ENCODE data around the gene ANTXR2. TPM values are rescaled to one million over a fixed set of nuclear protein-coding genes. Genes with fewer than 3 reads are reported as not detected.
"Not testable (repeated sequence)": the region's sequence is repeated elsewhere in the genome, so short reads cannot be mapped to it uniquely, and the experiment has no call there.

ANTXR2 gene
- total RNA-seq, 2 donors from 2014 or later, result 13.6 to 16.4 TPM

GRCh38 chr4:79893456-79893855 is 179.6 kb downstream of the ANTXR2 start:
- H3K4me1 Mint-ChIP-seq, result peaks cover 7% of the 10 kb centered on the region
- Histone ChIP-seq H3K9me3 (ENCODE audit: control insufficient read depth, low read length) (no peaks in the 10 kb centered on the region), H3K4me3 (ENCODE audit: low read length) (no peak overlapping the region), H3K4me1 (ENCODE audit: control insufficient read depth, insufficient read depth, low read length) (no peaks in the 10 kb centered on the region), H3K27me3 (ENCODE audit: control insufficient read depth, insufficient read depth, low read length, poor library complexity, severe bottlenecking) (no peaks in the 10 kb centered on the region), H3K9ac (ENCODE audit: extremely low read depth, low read length, poor library complexity, severe bottlenecking) (no peak overlapping the region), H3K27ac (ENCODE audit: low read depth, low read length) (no peak overlapping the region), H3K36me3 (ENCODE audit: control insufficient read depth, insufficient read depth, low read length) (no peaks in the 10 kb centered on the region)
- 89 to 100% methylated on average over 1 to 2 of the region's 2 CpGs for WGBS, 2 experiments (ENCODE audit: insufficient coverage in 1 of 2, insufficient read length in 1 of 2)
- TF ChIP-seq, protein P1, sequence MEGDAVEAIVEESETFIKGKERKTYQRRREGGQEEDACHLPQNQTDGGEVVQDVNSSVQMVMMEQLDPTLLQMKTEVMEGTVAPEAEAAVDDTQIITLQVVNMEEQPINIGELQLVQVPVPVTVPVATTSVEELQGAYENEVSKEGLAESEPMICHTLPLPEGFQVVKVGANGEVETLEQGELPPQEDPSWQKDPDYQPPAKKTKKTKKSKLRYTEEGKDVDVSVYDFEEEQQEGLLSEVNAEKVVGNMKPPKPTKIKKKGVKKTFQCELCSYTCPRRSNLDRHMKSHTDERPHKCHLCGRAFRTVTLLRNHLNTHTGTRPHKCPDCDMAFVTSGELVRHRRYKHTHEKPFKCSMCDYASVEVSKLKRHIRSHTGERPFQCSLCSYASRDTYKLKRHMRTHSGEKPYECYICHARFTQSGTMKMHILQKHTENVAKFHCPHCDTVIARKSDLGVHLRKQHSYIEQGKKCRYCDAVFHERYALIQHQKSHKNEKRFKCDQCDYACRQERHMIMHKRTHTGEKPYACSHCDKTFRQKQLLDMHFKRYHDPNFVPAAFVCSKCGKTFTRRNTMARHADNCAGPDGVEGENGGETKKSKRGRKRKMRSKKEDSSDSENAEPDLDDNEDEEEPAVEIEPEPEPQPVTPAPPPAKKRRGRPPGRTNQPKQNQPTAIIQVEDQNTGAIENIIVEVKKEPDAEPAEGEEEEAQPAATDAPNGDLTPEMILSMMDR (conservative IDR thresholded peaks at IDR 0.05), result no peak
- no peak overlapping the region for H3K27ac Mint-ChIP-seq
- H3K27me3 Mint-ChIP-seq (ENCODE audit: insufficient read depth), result no peaks in the 10 kb centered on the region
- H3K4me3 Mint-ChIP-seq, result no peak overlapping the region
- H3K36me3 Mint-ChIP-seq (ENCODE audit: low read depth), result no peaks in the 10 kb centered on the region
- no peak for DNase-seq
- no peaks in the 10 kb centered on the region for H3K9me3 Mint-ChIP-seq

DNA sequence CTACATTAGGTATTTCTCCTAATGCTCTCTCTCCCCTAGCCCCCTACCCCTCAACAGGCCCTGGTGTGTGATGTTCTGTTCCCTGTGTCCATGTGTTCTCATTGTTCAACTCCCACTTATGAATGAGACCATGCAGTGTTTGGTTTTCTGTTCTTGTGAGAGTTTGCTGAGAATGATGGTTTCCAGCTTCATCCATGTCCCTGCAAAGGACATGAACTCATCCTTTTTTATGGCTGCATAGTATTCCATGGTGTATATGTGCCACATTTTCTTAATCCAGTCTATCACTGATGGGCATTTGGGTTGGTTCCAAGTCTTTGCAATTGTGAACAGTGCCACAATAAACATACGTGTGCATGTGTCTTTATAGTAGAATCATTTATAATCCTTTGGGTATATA is 184.0 kb downstream of the ANTXR2 start:
- not testable (repeated sequence) for H3K36me3 Mint-ChIP-seq (ENCODE audit: low read depth); H3K27me3 Mint-ChIP-seq (ENCODE audit: insufficient read depth); H3K4me3 ChIP-seq (ENCODE audit: low read length); H3K36me3 ChIP-seq (ENCODE audit: control insufficient read depth, insufficient read depth, low read length); H3K9me3 Mint-ChIP-seq; H3K27ac ChIP-seq (ENCODE audit: low read depth, low read length); H3K4me1 ChIP-seq (ENCODE audit: control insufficient read depth, insufficient read depth, low read length); H3K4me3 Mint-ChIP-seq; DNase-seq; H3K9me3 ChIP-seq (ENCODE audit: control insufficient read depth, low read length); H3K27me3 ChIP-seq (ENCODE audit: control insufficient read depth, insufficient read depth, low read length, poor library complexity, severe bottlenecking); H3K9ac ChIP-seq (ENCODE audit: extremely low read depth, low read length, poor library complexity, severe bottlenecking); H3K27ac Mint-ChIP-seq; H3K4me1 Mint-ChIP-seq
- WGBS, 2 experiments (ENCODE audit: insufficient coverage in 1 of 2, insufficient read length in 1 of 2), result 89% methylated on average over 1 of the region's 1 CpG; no CpG with 5 or more reads in 1 of the 2 experiments

GRCh38 chr4:79886557-79886956 is 186.5 kb downstream of the ANTXR2 start:
- Histone ChIP-seq H3K4me1 (ENCODE audit: control insufficient read depth, insufficient read depth, low read length) (no peaks in the 10 kb centered on the region), H3K4me3 (ENCODE audit: low read length) (no peak overlapping the region)
- H3K9me3 Mint-ChIP-seq, result no peaks in the 10 kb centered on the region

More at GRCh38 chr4:79886557-79886956, 186.5 kb downstream of the ANTXR2 start:
- Histone ChIP-seq H3K27ac (ENCODE audit: low read depth, low read length) (no peak overlapping the region), H3K9me3 (ENCODE audit: control insufficient read depth, low read length) (no peaks in the 10 kb centered on the region), H3K36me3 (ENCODE audit: control insufficient read depth, insufficient read depth, low read length) (no peaks in the 10 kb centered on the region), H3K27me3 (ENCODE audit: control insufficient read depth, insufficient read depth, low read length, poor library complexity, severe bottlenecking) (no peaks in the 10 kb centered on the region), H3K9ac (ENCODE audit: extremely low read depth, low read length, poor library complexity, severe bottlenecking) (no peak overlapping the region)
- H3K27me3 Mint-ChIP-seq (ENCODE audit: insufficient read depth), result no peaks in the 10 kb centered on the region
- H3K27ac Mint-ChIP-seq, result no peak overlapping the region
- peaks cover 4% of the 10 kb centered on the region for H3K4me1 Mint-ChIP-seq
- DNase-seq, result no peak
- no peaks in the 10 kb centered on the region for H3K36me3 Mint-ChIP-seq (ENCODE audit: low read depth)
- TF ChIP-seq, protein P1 (conservative IDR thresholded peaks at IDR 0.05), result no peak
- no peak overlapping the region for H3K4me3 Mint-ChIP-seq
- WGBS, 2 experiments (ENCODE audit: insufficient coverage in 1 of 2, insufficient read length in 1 of 2), result no CpG with 5 or more reads among the region's 1 CpG

Measured in endodermal cell (in vitro differentiated cells).